ENCODE results near the gene TFF3.
"Not testable (repeated sequence)": the region's sequence is repeated elsewhere in the genome, so short reads cannot be mapped to it uniquely, and the experiment has no call there.

TFF3 gene

GRCh38 chr21:42295845-42296244, 19.4 kb downstream of the TFF3 start:
- ATAC-seq (no peak), DNase-seq (ENCODE audit: low spot score in 2 of 2) (no peak)
- Mint-ChIP-seq H3K36me3 (peaks cover 12% of the 10 kb centered on the region), H3K27ac (peak overlapping the region; percentile 52), H3K4me1 (no peaks in the 10 kb centered on the region), H3K9me3 (no peaks in the 10 kb centered on the region), H3K4me3 (no peak overlapping the region)

- Mint-ChIP-seq H3K4me1 (no peaks in the 10 kb centered on the region), H3K9me3 (no peaks in the 10 kb centered on the region), H3K36me3 (peaks cover 12% of the 10 kb centered on the region), H3K4me3 (no peak overlapping the region), H3K27ac (no peak overlapping the region)
- ATAC-seq (no peak), DNase-seq (ENCODE audit: low spot score in 2 of 2) (no peak)
Measured at GRCh38 chr21:42294273-42294880, 20.8 kb downstream of the TFF3 start.

GRCh38 chr21:42293649-42294272, 21.4 kb downstream of the TFF3 start:
- no peak overlapping the region for H3K27ac Mint-ChIP-seq
- no peak for DNase-seq (ENCODE audit: low spot score in 2 of 2)
- no peak for ATAC-seq
- H3K36me3 Mint-ChIP-seq: peaks cover 17% of the 10 kb centered on the region
- H3K9me3 Mint-ChIP-seq: no peaks in the 10 kb centered on the region
- H3K4me3 Mint-ChIP-seq: no peak overlapping the region
- H3K4me1 Mint-ChIP-seq: no peaks in the 10 kb centered on the region

- not testable (repeated sequence) for DNase-seq (ENCODE audit: low spot score in 2 of 2); H3K27ac Mint-ChIP-seq; H3K4me3 Mint-ChIP-seq; H3K4me1 Mint-ChIP-seq; ATAC-seq; H3K9me3 Mint-ChIP-seq
- H3K36me3 Mint-ChIP-seq: peaks cover 17% of the 10 kb centered on the region
Measured at GRCh38 chr21:42292563-42293142, 22.6 kb downstream of the TFF3 start.

GRCh38 chr21:42291751-42292562, 23.3 kb downstream of the TFF3 start:
- no peak for DNase-seq (ENCODE audit: low spot score in 2 of 2)
- H3K4me3 Mint-ChIP-seq: no peak overlapping the region
- H3K27ac Mint-ChIP-seq: no peak overlapping the region
- peak; percentile 57 for ATAC-seq
- peaks cover under 1% of the 10 kb centered on the region for H3K4me1 Mint-ChIP-seq
- H3K9me3 Mint-ChIP-seq: no peaks in the 10 kb centered on the region
- peaks cover 15% of the 10 kb centered on the region for H3K36me3 Mint-ChIP-seq

GRCh38 chr21:42291003-42291750, 24.0 kb downstream of the TFF3 start:
- H3K27ac Mint-ChIP-seq: no peak overlapping the region
- DNase-seq (ENCODE audit: low spot score in 2 of 2) (no peak), ATAC-seq (peak; percentile 9)
- peaks cover 12% of the 10 kb centered on the region for H3K36me3 Mint-ChIP-seq
- H3K9me3 Mint-ChIP-seq: no peaks in the 10 kb centered on the region
- peaks cover 8% of the 10 kb centered on the region for H3K4me1 Mint-ChIP-seq
- H3K4me3 Mint-ChIP-seq: no peak overlapping the region

- peaks cover 9% of the 10 kb centered on the region for H3K36me3 Mint-ChIP-seq
Measured at GRCh38 chr21:42290505-42290904, 24.7 kb downstream of the TFF3 start.

GRCh38 chr21:42289926-42290325, 25.3 kb downstream of the TFF3 start:
- Mint-ChIP-seq H3K36me3 (peaks cover 4% of the 10 kb centered on the region), H3K9me3 (no peaks in the 10 kb centered on the region), H3K4me1 (peaks cover 8% of the 10 kb centered on the region), H3K27ac (peak overlapping the region; percentile 18), H3K4me3 (no peak overlapping the region)
- DNase-seq (ENCODE audit: low spot score in 2 of 2) (no peak), ATAC-seq (no peak)

More at GRCh38 chr21:42290505-42290904, 24.7 kb downstream of the TFF3 start:
- DNase-seq (ENCODE audit: low spot score in 2 of 2): no peak
- ATAC-seq: no peak
- H3K4me1 Mint-ChIP-seq: peaks cover 8% of the 10 kb centered on the region
- H3K27ac Mint-ChIP-seq: peak overlapping the region; percentile 18
- H3K4me3 Mint-ChIP-seq: no peak overlapping the region
- no peaks in the 10 kb centered on the region for H3K9me3 Mint-ChIP-seq

- H3K9me3 Mint-ChIP-seq: no peaks in the 10 kb centered on the region
- peaks cover 4% of the 10 kb centered on the region for H3K36me3 Mint-ChIP-seq
- H3K4me1 Mint-ChIP-seq: peaks cover 8% of the 10 kb centered on the region
- no peak for DNase-seq (ENCODE audit: low spot score in 2 of 2)
- no peak overlapping the region for H3K4me3 Mint-ChIP-seq
- peak overlapping the region; percentile 48 for H3K27ac Mint-ChIP-seq
- ATAC-seq: no peak
Measured at GRCh38 chr21:42288962-42289361, 26.2 kb downstream of the TFF3 start.

- peaks cover 4% of the 10 kb centered on the region for H3K36me3 Mint-ChIP-seq
- peaks cover 8% of the 10 kb centered on the region for H3K4me1 Mint-ChIP-seq
- ATAC-seq (no peak), DNase-seq (ENCODE audit: low spot score in 2 of 2) (no peak)
- H3K9me3 Mint-ChIP-seq: no peaks in the 10 kb centered on the region
- no peak overlapping the region for H3K27ac Mint-ChIP-seq
- H3K4me3 Mint-ChIP-seq: no peak overlapping the region
Measured at GRCh38 chr21:42287193-42288083, 27.8 kb downstream of the TFF3 start.

- Mint-ChIP-seq H3K4me3 (no peak overlapping the region), H3K36me3 (peaks cover 4% of the 10 kb centered on the region), H3K4me1 (peaks cover 8% of the 10 kb centered on the region), H3K27ac (peak overlapping the region; percentile 52), H3K9me3 (no peaks in the 10 kb centered on the region)
- no peak for ATAC-seq
- no peak for DNase-seq (ENCODE audit: low spot score in 2 of 2)
Measured at GRCh38 chr21:42286416-42286815, 28.8 kb downstream of the TFF3 start.

GRCh38 chr21:42285569-42286245, 29.5 kb downstream of the TFF3 start:
- Mint-ChIP-seq H3K9me3 (no peaks in the 10 kb centered on the region), H3K4me3 (no peak overlapping the region), H3K4me1 (peaks cover 8% of the 10 kb centered on the region), H3K36me3 (peaks cover 4% of the 10 kb centered on the region), H3K27ac (peak overlapping the region; percentile 52)
- ATAC-seq (no peak), DNase-seq (ENCODE audit: low spot score in 2 of 2) (no peak)

- no peaks in the 10 kb centered on the region for H3K36me3 Mint-ChIP-seq
- H3K9me3 Mint-ChIP-seq: no peaks in the 10 kb centered on the region
- DNase-seq (ENCODE audit: low spot score in 2 of 2) (no peak), ATAC-seq (no peak)
- peaks cover 8% of the 10 kb centered on the region for H3K4me1 Mint-ChIP-seq
- H3K27ac Mint-ChIP-seq: no peak overlapping the region
- no peak overlapping the region for H3K4me3 Mint-ChIP-seq
Measured at GRCh38 chr21:42282715-42283114, 32.5 kb downstream of the TFF3 start.

- H3K4me3 Mint-ChIP-seq: no peak overlapping the region
- H3K4me1 Mint-ChIP-seq: peaks cover 8% of the 10 kb centered on the region
- DNase-seq (ENCODE audit: low spot score in 2 of 2) (no peak), ATAC-seq (no peak)
- H3K36me3 Mint-ChIP-seq: no peaks in the 10 kb centered on the region
- no peak overlapping the region for H3K27ac Mint-ChIP-seq
- no peaks in the 10 kb centered on the region for H3K9me3 Mint-ChIP-seq
Measured at GRCh38 chr21:42282021-42282420, 33.2 kb downstream of the TFF3 start.

Data from stimulated activated effector memory CD8-positive, alpha-beta T cell treated with anti-CD3 and anti-CD28 coated beads, Interleukin-12 subunit alpha, Interleukin-12 subunit beta, amount 100 ng/mL, for 72 hours (primary cell).